Stimulated activated CD4-positive, alpha-beta T cell treated with anti-CD3 and anti-CD28 coated beads, Interleukin-12 subunit alpha, Interleukin-12 subunit beta, amount 100 ng/mL, for 4 hours (primary cell): ENCODE measurements around the gene RBM11.
A peak's percentile ranks its signal among the peaks of the same experiment; 100 is the strongest.
"Not testable (repeated sequence)": the region's sequence is repeated elsewhere in the genome, so short reads cannot be mapped to it uniquely, and the experiment has no call there.

ENCODE experiments used
- DNase-seq: peaks from one replicate; pipeline ENCODE4 v3.0.0-alpha.2; 2020

The RBM11 gene

GRCh38 chr21:14215971-14216641 is at the start of gene RBM11:
TSS of gene RBM11 (plus strand) at chr21:14216157. CDS start at chr21:14216187, 30 bp downstream.
- DNase-seq: peak; percentile 82

GRCh38 chr21:14166463-14167223 is 49.3 kb upstream of the RBM11 start:
- not testable (repeated sequence) for DNase-seq

GRCh38 chr21:14206222-14206621 is 9.7 kb upstream of the RBM11 start:
- no peak for DNase-seq

GRCh38 chr21:14210738-14211137 is 5.2 kb upstream of the RBM11 start, which contains the start of gene LIPI:
TSS of gene LIPI (minus strand) at chr21:14210955. CDS start at chr21:14210845, 110 bp downstream.
- DNase-seq: no peak

GRCh38 chr21:14213164-14213563 is 2.8 kb upstream of the RBM11 start:
- no peak for DNase-seq

- no peak for DNase-seq
Observed at GRCh38 chr21:14223365-14223764, 7.4 kb downstream of the RBM11 start.

- no peak for DNase-seq
Observed at GRCh38 chr21:14229399-14229798, 13.4 kb downstream of the RBM11 start.

GRCh38 chr21:14235101-14235500 is 19.1 kb downstream of the RBM11 start:
- no peak for DNase-seq

GRCh38 chr21:14236180-14236579 is 20.2 kb downstream of the RBM11 start:
- DNase-seq: no peak

- DNase-seq: no peak
Observed at GRCh38 chr21:14239281-14239680, 23.3 kb downstream of the RBM11 start.

- DNase-seq: no peak
Observed at GRCh38 chr21:14241297-14241696, 25.3 kb downstream of the RBM11 start.

GRCh38 chr21:14243461-14243860 is 27.5 kb downstream of the RBM11 start:
- no peak for DNase-seq

- no peak for DNase-seq
Observed at GRCh38 chr21:14243874-14244273, 27.9 kb downstream of the RBM11 start.

GRCh38 chr21:14244911-14245310 is 29.0 kb downstream of the RBM11 start:
- DNase-seq: no peak

- no peak for DNase-seq
Observed at GRCh38 chr21:14245711-14246110, 29.8 kb downstream of the RBM11 start.

- no peak for DNase-seq
Observed at GRCh38 chr21:14251336-14251735, 35.4 kb downstream of the RBM11 start.

GRCh38 chr21:14259747-14260146 is 43.8 kb downstream of the RBM11 start:
- no peak for DNase-seq

GRCh38 chr21:14260174-14260764 is 44.3 kb downstream of the RBM11 start:
- DNase-seq: no peak

- DNase-seq: no peak
Observed at GRCh38 chr21:14262039-14262438, 46.1 kb downstream of the RBM11 start.

- DNase-seq: no peak
Observed at GRCh38 chr21:14263879-14264278, 47.9 kb downstream of the RBM11 start.

- DNase-seq: no peak
Observed at GRCh38 chr21:14265023-14265422, 49.1 kb downstream of the RBM11 start.

- no peak for DNase-seq
Observed at GRCh38 chr21:14267076-14267475, 51.1 kb downstream of the RBM11 start.

GRCh38 chr21:14270631-14271030 is 54.7 kb downstream of the RBM11 start:
- DNase-seq: no peak

- DNase-seq: no peak
Observed at GRCh38 chr21:14271053-14271452, 55.1 kb downstream of the RBM11 start.
